Smooth muscle cell (in vitro differentiated cells): ENCODE results near the gene ELOVL6. TPM values are rescaled to one million over a fixed set of nuclear protein-coding genes. Genes with fewer than 3 reads are reported as not detected.
A peak's percentile ranks its signal among the peaks of the same experiment; 100 is the strongest.

Experiments used
- DNase-seq: peaks from one replicate; lab custom pipeline; 2025; ENCODE audit not compliant: unreplicated experiment; lab: John Stamatoyannopoulos, UW
- H2AFZ ChIP-seq: fragments of 200-600 bp; sonication (generic); 2 replicates; pipeline ENCODE4 v1.6.0; 2016; ENCODE audit warnings: antibody characterized with exemption, low read depth, mild to moderate bottlenecking
- H3F3A ChIP-seq: fragments of 200-600 bp; sonication (generic); 2 replicates; pipeline ENCODE4 v1.6.0; 2017; ENCODE audit warnings: antibody characterized with exemption, low read depth
- H3K27ac ChIP-seq: fragments of 200-600 bp; sonication (generic); 2 replicates; pipeline ENCODE4 v1.5.1; 2016; ENCODE audit warnings: low read depth, mild to moderate bottlenecking
- H3K27me3 ChIP-seq: fragments of 200-600 bp; sonication (generic); 2 replicates; pipeline ENCODE4 v1.6.1; 2016; ENCODE audit warnings: low read depth, mild to moderate bottlenecking
- H3K36me3 ChIP-seq: fragments of 200-600 bp; sonication (generic); 2 replicates; pipeline ENCODE4 v1.5.1; 2016; ENCODE audit warnings: low read depth
- H3K4me1 ChIP-seq: fragments of 200-600 bp; sonication (generic); 2 replicates; pipeline ENCODE4 v1.5.1; 2016; ENCODE audit warnings: low read depth
- H3K4me2 ChIP-seq: fragments of 200-600 bp; sonication (generic); 2 replicates; pipeline ENCODE4 v1.6.0; 2016; ENCODE audit warnings: mild to moderate bottlenecking
- H3K4me3 ChIP-seq: fragments of 200-600 bp; sonication (generic); 2 replicates; pipeline ENCODE4 v1.5.1; 2016; ENCODE audit warnings: mild to moderate bottlenecking
- H3K79me2 ChIP-seq: fragments of 200-600 bp; sonication (generic); 2 replicates; pipeline ENCODE4 v1.6.0; 2016; ENCODE audit warnings: low read depth, mild to moderate bottlenecking
- H3K9ac ChIP-seq: fragments of 200-600 bp; sonication (generic); 2 replicates; pipeline ENCODE4 v1.6.0; 2016; ENCODE audit warnings: low read depth
- H3K9me3 ChIP-seq: fragments of 200-600 bp; sonication (generic); replicated peaks from 2 replicates; pipeline ENCODE4 v1.5.1; 2016; ENCODE audit warnings: low read depth
- H4K20me1 ChIP-seq: fragments of 200-600 bp; sonication (generic); 2 replicates; pipeline ENCODE4 v1.6.0; 2016; ENCODE audit warnings: low read depth
- WGBS: methylation state at CpG from one replicate; pipeline ENCODE4 v1.1.7; 2016; ENCODE audit warnings: low lambda C conversion rate; 5-methylcytosine and 5-hydroxymethylcytosine counted together
- polyA plus RNA-seq: library from polyadenylated mRNA; unstranded; fragments of >200 nt; fragmentation: Nextera tagmentation; extraction: Ambion mirVana; gene quantifications from 2 replicates; pipeline ENCODE4 v1.2.1, GENCODE V29; 2016
- total RNA-seq: library from RNA; depleted of rRNA; stranded (reverse); fragments of >200 nt; gene quantifications from 2 replicates; pipeline ENCODE4 v1.2.3, GENCODE V29; 2014
- TF ChIP-seq, protein P1 (sequence below): fragments of 200-600 bp; sonication (generic); IDR thresholded peaks from 2 replicates; pipeline ENCODE4 v1.5.1; 2017; ENCODE audit warnings: borderline replicate concordance, mild to moderate bottlenecking, antibody characterized with exemption; ENCODE audit not compliant: insufficient read depth, poor library complexity, severe bottlenecking

The ELOVL6 gene
- total and polyA plus RNA-seq, 2 experiments from 2014 or later: 7.8 to 11.6 TPM

DNA sequence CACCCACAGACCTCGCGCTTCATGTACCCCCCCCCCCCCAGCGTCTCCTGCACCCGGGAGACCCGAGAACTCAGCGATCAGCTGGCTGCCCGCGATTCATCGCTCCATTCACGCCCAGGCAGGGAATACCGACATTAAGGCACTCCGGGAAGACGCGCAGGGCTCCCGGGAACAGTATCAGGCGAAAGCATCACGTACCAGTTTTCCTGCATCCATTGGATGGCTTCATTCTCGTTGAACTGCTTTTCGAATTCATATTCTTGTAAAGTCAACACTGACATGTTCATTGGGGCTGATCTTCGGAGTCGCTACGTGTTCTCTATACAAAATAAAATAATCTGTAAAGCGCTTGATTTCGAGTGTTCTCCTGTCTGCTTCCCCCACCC, 373 bp downstream of the ELOVL6 start:
- Histone ChIP-seq H3K9me3 (no peaks in the 10 kb centered on the region), H3K79me2 (peaks cover 9% of the 10 kb centered on the region), H3K27ac (peak overlapping the region; percentile 18), H2AFZ (peak overlapping the region; percentile 96), H3K27me3 (no peaks in the 10 kb centered on the region), H3K9ac (peak overlapping the region; percentile 31), H3K4me2 (peak overlapping the region; percentile 99), H4K20me1 (no peaks in the 10 kb centered on the region), H3K36me3 (no peaks in the 10 kb centered on the region), H3K4me3 (peak overlapping the region; percentile 89), H3K4me1 (peaks cover 27% of the 10 kb centered on the region), H3F3A (peaks cover 14% of the 10 kb centered on the region)
- peak; percentile 24 for DNase-seq
- TF ChIP-seq, protein P1, sequence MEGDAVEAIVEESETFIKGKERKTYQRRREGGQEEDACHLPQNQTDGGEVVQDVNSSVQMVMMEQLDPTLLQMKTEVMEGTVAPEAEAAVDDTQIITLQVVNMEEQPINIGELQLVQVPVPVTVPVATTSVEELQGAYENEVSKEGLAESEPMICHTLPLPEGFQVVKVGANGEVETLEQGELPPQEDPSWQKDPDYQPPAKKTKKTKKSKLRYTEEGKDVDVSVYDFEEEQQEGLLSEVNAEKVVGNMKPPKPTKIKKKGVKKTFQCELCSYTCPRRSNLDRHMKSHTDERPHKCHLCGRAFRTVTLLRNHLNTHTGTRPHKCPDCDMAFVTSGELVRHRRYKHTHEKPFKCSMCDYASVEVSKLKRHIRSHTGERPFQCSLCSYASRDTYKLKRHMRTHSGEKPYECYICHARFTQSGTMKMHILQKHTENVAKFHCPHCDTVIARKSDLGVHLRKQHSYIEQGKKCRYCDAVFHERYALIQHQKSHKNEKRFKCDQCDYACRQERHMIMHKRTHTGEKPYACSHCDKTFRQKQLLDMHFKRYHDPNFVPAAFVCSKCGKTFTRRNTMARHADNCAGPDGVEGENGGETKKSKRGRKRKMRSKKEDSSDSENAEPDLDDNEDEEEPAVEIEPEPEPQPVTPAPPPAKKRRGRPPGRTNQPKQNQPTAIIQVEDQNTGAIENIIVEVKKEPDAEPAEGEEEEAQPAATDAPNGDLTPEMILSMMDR: no peak
- WGBS: under 1% methylated on average over 24 of the region's 24 CpGs

DNA sequence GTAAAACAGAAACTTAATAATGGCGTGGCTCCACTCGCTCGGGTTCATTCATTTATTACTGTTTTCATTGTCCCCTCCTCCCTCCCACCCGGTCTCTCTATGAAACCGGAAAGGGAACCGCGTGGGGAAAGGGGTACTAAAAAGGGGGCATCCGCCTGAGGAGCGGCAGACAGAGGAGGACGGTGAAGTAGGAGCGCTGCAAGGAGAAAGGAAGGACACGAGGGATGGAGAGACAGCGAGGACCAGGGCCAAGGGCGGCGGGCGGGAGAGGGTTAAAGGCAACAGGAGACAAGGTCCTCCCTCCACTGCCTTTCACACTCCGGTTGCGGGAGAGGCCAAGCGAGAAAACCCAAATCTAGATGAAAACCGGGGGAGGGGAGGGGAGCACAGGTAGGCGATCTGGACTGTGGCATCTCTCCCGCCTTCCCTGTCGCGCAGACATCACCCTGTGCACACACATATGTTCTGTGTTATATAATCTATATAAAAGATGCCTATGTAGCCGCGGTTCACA, 829 bp downstream of the ELOVL6 start:
- WGBS: under 1% methylated on average over 23 of the region's 26 CpGs
- Histone ChIP-seq H3F3A (peaks cover 14% of the 10 kb centered on the region), H3K4me1 (peaks cover 27% of the 10 kb centered on the region), H3K9me3 (no peaks in the 10 kb centered on the region), H3K9ac (peak overlapping the region; percentile 31), H2AFZ (peak overlapping the region; percentile 96), H3K36me3 (no peaks in the 10 kb centered on the region), H3K4me3 (peak overlapping the region; percentile 89), H3K27ac (peak overlapping the region; percentile 88), H3K4me2 (peak overlapping the region; percentile 99), H3K27me3 (no peaks in the 10 kb centered on the region), H4K20me1 (no peaks in the 10 kb centered on the region), H3K79me2 (peaks cover 14% of the 10 kb centered on the region)
- TF ChIP-seq, protein P1: no peak
- DNase-seq: peak; percentile 24

DNA sequence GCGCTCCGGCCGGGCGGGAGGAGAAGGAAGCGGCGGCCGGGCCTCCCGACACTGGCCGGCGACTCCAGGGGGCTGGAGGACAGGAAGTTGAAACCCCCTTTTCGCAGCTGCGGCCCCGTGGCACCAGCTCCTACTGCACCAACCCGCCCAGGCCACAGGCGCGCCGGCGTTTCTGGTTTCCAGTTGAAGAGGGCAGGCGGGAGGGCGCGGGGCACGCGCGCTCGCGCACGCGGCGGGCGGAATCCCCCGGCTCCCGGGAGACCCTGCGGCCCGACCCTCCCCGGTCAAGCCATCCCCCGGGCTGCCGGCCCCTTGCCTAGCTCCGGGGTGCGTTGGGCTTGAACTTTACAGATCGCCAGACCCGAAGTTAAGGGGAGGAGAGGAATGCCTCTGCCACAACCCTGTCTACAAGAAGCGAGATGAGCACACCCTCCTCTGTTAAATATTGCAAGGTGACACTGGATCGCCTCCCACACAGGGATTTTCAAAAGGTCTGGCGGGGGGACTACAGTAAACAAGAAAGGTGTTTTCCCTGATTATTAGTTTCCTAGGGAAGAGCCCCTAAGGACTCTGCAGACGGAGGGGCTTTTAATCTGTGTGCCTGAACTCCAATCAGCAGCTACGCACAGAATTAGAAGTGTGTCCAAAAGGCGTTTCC, 1.4 kb downstream of the ELOVL6 start:
- no peaks in the 10 kb centered on the region for H3K27me3 ChIP-seq
- peak overlapping the region; percentile 99 for H3K4me2 ChIP-seq
- WGBS: 1% methylated on average over 20 of the region's 47 CpGs
- no peaks in the 10 kb centered on the region for H4K20me1 ChIP-seq
- peaks cover 14% of the 10 kb centered on the region for H3F3A ChIP-seq
- peak overlapping the region; percentile 88 for H3K27ac ChIP-seq
- no peaks in the 10 kb centered on the region for H3K9me3 ChIP-seq
- peaks cover 18% of the 10 kb centered on the region for H3K79me2 ChIP-seq
- TF ChIP-seq, protein P1: no peak
- peak overlapping the region; percentile 96 for H2AFZ ChIP-seq
- no peaks in the 10 kb centered on the region for H3K36me3 ChIP-seq
- peak; percentile 59 for DNase-seq
- peaks cover 27% of the 10 kb centered on the region for H3K4me1 ChIP-seq
- peak overlapping the region; percentile 31 for H3K9ac ChIP-seq
- peak overlapping the region; percentile 89 for H3K4me3 ChIP-seq
